ENCODE results near the gene KIF26A. TPM values are rescaled to one million over a fixed set of nuclear protein-coding genes. Genes with fewer than 3 reads are reported as not detected.

KIF26A gene
- total RNA-seq, 6 donors from 2014 or later, result 1.8 to 7.3 (median 3.5) TPM

- H3K27me3 ChIP-seq, result no peaks in the 10 kb centered on the region
- peaks cover 8 to 16% (median 13%) of the 10 kb centered on the region in 4 donors for H3K4me1 ChIP-seq
- ATAC-seq (ENCODE audit: low FRiP score in 2 of 2) (peak in 1 of 2 donors; percentile 2), DNase-seq (peak in 1 of 2 donors; percentile 85)
- no peak overlapping the region for H3K27ac ChIP-seq
- 87 to 88% methylated on average over 21 to 37 of the region's 37 CpGs for WGBS, 2 donors
- no peak for TF ChIP-seq POLR2A (IDR thresholded peaks at IDR 0.05)
- TF ChIP-seq POLR2AphosphoS5 (IDR thresholded peaks at IDR 0.05), result no peak
- H3K4me3 ChIP-seq, result no peak overlapping the region
- no peaks in the 10 kb centered on the region for H3K36me3 ChIP-seq
- no peaks in the 10 kb centered on the region for H3K9me3 ChIP-seq
Measured at GRCh38 chr14:104144911-104145825, 6.8 kb downstream of the KIF26A start.

DNA sequence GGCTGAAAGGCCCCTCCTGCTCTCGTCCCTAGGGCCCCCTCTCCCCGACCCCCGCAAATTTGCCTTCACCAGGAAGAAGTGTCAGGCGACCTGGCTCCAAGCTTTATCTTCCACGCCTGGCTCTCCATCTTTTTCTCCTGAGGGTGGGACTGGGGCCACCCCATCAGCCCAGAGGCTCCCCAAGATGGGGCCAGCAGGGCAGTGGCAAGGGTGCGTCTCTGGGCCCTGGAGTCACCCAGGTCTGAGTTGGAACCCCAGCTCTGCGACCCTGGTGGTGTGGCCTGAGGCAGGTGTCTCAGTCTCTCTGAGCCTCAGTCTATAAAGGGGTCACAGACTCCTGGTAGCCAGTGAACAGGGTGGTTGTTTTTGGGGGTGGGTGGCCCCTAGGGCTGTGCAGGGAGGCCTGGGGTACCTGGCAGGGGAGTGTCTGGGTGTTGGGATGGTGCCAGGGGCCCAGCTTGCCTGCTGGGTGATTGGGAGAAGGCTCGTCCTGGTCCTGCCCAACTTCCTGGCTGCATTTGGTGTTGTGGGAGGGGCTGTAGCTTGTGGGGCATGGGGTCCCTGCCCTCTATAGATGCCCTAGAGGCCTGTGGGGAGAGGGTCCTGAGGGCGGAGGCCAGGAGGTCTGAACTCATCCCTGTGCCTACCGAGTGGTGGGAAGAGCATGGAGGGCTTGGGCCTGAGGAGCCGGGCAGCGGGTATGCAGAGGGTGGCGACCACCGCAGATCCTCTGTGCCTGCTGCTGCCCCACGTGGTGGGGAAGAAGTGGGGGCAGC, 7.6 kb downstream of the KIF26A start:
- H3K27ac ChIP-seq, result no peak overlapping the region

GRCh38 chr14:104146651-104147345, 8.4 kb downstream of the KIF26A start:
- TF ChIP-seq EP300 (IDR thresholded peaks at IDR 0.05), result no peak
- TF ChIP-seq POLR2AphosphoS5 (IDR thresholded peaks at IDR 0.05), result no peak
- no peak for TF ChIP-seq POLR2A (IDR thresholded peaks at IDR 0.05)
- no peak for TF ChIP-seq CTCF (IDR thresholded peaks at IDR 0.05)
- WGBS, 2 donors, result 76 to 93% methylated on average over 4 to 22 of the region's 22 CpGs
- Histone ChIP-seq H3K4me1 (peaks cover 8 to 17% (median 15%) of the 10 kb centered on the region in 4 donors), H3K36me3 (no peaks in the 10 kb centered on the region), H3K4me3 (no peak overlapping the region), H3K9me3 (no peaks in the 10 kb centered on the region), H3K27me3 (no peaks in the 10 kb centered on the region), H3K27ac (no peak overlapping the region)
- ATAC-seq (ENCODE audit: low FRiP score in 2 of 2) (no peak), DNase-seq (peak in 1 of 2 donors; percentile 52)

More for the DNA sequence above, 7.6 kb downstream of the KIF26A start:
- no peak overlapping the region for H3K4me3 ChIP-seq
- H3K36me3 ChIP-seq, result no peaks in the 10 kb centered on the region
- peaks cover 8 to 17% (median 15%) of the 10 kb centered on the region in 4 donors for H3K4me1 ChIP-seq
- no peak for DNase-seq
- H3K9me3 ChIP-seq, result no peaks in the 10 kb centered on the region
- TF ChIP-seq EP300 (IDR thresholded peaks at IDR 0.05) (no peak), POLR2AphosphoS5 (IDR thresholded peaks at IDR 0.05) (no peak), CTCF (IDR thresholded peaks at IDR 0.05) (no peak), POLR2A (IDR thresholded peaks at IDR 0.05) (no peak)
- 83 to 87% methylated on average over 14 to 15 of the region's 15 CpGs for WGBS, 2 donors
- no peak for ATAC-seq (ENCODE audit: low FRiP score in 2 of 2)
- no peaks in the 10 kb centered on the region for H3K27me3 ChIP-seq

GRCh38 chr14:104147346-104148125, 9.1 kb downstream of the KIF26A start:
- DNase-seq (peak in 1 of 2 donors; percentile 67), ATAC-seq (ENCODE audit: low FRiP score in 2 of 2) (no peak)
- no peak overlapping the region for H3K27ac ChIP-seq
- H3K36me3 ChIP-seq, result peaks cover 0 to 5% (median 0%) of the 10 kb centered on the region in 4 donors
- no peaks in the 10 kb centered on the region for H3K27me3 ChIP-seq
- no peaks in the 10 kb centered on the region for H3K9me3 ChIP-seq
- H3K4me1 ChIP-seq, result peaks cover 8 to 17% (median 15%) of the 10 kb centered on the region in 4 donors
- 73 to 81% methylated on average over 16 to 20 of the region's 28 CpGs for WGBS, 2 donors
- TF ChIP-seq POLR2AphosphoS5 (IDR thresholded peaks at IDR 0.05) (no peak), EP300 (IDR thresholded peaks at IDR 0.05) (no peak), POLR2A (IDR thresholded peaks at IDR 0.05) (no peak), CTCF (IDR thresholded peaks at IDR 0.05) (no peak)
- H3K4me3 ChIP-seq, result no peak overlapping the region
